GM18508 (cell line): ENCODE measurements around the gene IL4I1.
A peak's percentile ranks its signal among the peaks of the same experiment; 100 is the strongest.

Experiments used
- ATAC-seq: cut with Tn5 transposase; IDR thresholded peaks from one replicate; pipeline ENCODE4 v1.9.1; 2021; ENCODE audit warnings: moderate number of reproducible peaks; ENCODE audit not compliant: insufficient read depth, unreplicated experiment

The IL4I1 gene

DNA sequence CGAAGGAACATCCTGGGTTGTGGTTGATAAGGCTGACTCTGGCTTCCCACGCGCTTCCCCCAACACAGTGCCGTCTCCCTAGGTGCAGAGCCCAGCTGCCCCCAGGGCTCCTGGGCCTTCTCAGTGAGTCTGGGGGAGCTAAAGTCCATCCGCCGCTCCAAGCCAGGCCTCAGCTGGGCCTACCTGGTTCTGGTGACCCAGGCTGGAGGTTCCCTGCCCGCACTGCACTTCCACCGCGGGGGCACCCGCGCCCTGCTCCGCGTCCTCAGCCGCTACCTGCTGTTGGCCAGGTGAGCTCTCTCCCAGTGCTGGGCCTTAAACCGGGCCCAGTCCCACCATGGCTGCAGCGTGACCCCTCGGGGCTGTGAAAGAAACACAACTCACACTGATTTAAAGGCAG is 15.5 kb downstream of the IL4I1 start:
- no peak for ATAC-seq

DNA sequence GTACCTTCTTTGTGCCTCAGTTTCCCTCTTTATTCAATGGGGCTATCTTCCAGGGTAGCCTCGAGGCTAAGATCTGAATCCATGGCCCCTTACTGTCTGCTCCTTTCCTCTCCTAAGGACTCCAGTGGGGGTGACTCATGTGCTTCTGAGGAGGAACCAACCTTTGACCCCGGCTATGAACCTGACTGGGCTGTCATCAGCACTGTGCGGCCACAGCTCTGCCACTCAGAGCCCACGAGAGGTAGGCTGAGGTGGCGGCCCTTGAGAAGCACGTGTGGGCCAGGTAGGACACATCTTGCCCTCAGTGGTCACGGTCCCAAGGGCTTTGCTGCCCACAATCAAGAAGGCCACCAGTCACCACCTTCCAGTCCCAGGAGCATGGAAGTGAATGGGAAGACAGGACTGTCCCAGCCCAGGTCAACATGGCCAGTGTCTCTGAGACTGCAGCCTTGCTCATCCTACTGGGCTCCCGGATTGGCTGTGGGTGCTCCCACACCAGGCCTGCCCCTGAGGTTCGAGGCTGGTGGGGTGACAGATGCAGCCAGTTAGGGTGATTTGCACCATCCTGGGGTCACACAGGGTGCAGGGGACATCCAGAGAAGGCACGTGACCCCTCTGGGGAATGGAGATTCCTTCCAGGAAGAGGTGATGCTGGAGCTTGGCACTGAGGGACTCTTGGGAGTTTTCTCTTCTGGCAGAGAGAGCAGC is 16.4 kb downstream of the IL4I1 start:
- no peak for ATAC-seq

DNA sequence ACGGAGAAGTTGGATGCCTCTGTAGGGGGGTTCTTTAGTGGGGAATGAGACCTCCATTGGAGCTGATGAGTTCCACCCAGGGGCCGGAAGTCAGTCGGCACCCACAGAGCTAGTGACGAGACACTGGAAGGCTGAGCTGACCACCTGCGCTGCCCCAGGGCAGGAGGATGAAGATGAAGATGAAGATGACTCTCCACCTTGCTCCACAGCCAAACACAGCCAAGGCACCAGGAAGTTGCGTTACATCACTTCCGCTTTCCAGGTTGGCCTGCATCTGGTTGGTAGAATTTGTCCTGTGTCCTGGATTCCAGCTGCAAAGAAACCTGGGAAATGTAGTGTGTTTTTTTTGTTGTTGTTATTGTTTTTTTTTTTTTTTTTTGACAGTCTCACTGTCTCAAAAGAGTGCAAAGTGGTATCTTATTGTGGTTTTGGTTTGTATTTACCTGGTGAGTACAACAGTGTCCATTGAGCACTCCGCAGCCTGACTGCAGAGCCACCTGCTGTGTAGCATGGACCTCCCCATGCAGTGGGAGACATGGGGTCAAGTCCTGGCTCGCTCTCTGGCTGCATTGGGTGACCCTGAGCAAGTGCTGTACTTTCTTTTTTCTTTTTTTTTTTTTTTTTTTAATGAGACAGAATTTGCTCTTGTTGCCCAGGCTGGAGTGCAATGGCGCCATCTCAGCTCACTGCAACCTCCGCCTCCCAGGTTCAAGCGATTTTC is 17.3 kb downstream of the IL4I1 start:
- no peak for ATAC-seq

DNA sequence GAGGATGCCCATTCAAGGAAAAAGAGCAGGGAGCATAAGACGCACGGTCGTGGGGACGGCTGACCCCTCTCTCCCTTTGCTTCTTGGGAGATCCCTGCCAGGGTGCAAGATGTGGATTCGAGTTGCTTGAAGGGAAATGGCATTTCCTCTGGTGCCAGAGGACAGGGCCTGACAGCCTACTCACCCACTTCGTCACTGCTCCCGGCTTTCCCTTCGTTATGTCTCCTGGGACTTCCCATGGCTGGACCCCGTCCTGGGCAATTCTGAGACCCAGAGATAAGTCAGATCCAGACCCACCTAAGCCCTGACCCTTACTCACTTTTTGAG is 18.0 kb downstream of the IL4I1 start:
- no peak for ATAC-seq

DNA sequence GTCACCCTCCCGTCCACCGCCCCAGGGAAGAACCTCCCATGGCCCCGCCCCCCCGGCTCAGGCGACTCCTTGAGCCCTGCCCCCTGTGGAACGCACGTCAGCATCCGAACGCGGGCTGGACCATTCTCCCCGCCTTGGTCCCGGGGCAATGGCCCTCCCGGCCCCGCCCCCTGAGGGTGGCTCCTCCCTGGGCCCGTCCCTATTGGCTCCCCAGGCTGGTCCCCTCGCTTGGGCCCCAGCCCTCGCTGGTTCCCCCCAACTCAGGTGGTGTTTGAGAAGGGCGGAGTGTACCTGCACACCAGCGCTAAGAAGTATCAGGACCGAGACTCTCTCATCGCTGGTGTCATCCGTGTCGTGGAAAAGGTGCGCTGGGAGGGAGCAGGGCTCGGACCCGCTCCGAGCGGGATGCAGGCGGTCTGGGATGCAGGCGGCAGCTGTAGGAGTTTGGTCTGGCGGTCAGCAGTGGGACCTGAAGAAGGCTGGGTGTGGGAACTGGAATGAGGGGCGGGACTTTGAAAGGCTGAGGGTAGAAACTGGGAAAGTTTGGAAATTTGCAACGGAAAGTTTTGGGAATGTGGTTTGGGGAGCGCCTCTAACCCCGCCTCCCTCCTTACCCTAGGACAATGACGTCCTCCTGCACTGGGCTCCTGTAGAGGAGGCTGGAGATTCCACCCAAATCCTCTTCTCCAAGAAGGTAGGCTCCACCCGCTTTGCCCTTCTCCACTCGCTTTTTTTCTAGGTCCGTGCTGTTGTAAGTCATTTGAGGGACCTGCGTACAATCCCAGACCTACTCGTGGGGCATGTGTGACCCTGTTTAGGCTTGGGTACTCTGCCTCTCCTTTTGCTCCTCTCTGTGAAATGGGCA is 18.6 kb downstream of the IL4I1 start:
- ATAC-seq: peak; percentile 21

DNA sequence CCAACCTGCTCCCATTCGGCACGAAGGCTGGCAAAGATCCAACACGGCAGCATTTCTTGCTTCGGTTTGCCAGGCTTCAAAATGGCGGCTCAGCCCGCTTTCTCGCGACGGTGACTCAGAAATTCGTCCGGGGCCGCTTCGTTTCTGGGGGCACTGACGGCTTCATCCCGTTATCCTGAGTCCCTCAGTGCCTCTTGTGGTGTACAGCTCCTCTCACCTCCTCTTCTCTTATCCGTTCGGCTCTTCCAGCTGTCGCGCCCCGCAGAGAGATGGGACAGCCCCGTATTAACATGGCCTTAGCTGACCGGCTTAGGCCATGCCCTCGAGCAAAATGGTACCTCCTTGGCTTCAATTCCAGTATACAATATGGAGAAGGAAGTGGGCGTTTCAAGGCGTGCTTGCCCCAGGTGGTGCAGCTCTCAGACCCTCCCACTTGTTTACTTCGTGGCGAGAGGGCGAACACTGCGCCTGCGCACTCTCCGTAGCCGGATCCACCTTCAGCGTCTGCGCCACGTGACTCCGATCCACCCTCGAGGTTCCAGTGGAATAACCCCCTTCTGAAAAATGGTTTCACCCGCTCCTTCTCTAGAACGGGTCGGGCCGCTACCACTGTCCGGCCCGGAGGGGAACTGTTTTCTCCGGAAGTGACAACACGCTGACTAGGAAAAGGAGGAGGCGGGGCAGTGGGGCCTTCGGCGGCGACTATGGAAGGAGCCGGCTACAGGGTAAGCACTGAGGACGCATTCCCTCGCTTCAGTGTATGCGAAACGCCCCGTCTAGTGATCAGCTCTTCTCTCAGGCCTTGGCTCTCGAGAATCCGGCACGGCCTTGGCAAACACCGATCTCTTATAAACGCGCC is 19.4 kb downstream of the IL4I1 start, which contains the start of the genes AKT1S1 and TBC1D17:
AKT1S1 (minus strand) TSS at position 336 of the 859 bp plus-strand sequence. CDS start 4,060 bp downstream, outside the sequence.
TBC1D17 (plus strand) TSS at position 683 of the 859 bp plus-strand sequence; CDS start at position 705, 22 bp downstream.
- peak; percentile 43 for ATAC-seq

DNA sequence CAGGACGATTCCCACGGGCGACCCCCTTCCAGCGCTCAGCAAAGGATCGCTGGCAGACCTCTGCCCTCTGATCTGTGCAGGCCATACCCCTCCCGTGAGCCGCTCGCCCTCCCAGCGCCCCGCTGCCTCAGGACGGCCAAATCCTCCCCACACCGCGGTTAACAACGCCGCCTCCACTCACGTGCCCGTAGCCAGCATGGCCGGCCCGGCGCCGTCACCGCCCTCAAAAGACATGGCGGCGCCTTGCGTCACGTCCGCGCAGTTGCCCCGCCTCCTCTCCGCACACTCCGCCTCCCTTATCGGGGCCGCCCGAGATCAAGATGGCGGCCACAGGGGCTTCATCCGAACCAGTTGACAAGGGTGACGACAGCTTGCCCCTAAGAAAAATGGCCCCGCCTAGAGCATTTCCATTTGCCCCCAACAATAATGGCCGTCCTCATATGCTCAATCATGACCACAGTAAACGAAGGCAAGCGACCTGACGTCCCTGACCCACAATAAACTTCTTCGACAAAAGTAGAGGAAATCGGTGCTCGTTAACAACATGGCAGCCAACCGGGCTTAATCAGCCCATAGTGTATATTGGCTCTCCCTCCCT is 20.2 kb downstream of the IL4I1 start:
- peak; percentile 24 for ATAC-seq

DNA sequence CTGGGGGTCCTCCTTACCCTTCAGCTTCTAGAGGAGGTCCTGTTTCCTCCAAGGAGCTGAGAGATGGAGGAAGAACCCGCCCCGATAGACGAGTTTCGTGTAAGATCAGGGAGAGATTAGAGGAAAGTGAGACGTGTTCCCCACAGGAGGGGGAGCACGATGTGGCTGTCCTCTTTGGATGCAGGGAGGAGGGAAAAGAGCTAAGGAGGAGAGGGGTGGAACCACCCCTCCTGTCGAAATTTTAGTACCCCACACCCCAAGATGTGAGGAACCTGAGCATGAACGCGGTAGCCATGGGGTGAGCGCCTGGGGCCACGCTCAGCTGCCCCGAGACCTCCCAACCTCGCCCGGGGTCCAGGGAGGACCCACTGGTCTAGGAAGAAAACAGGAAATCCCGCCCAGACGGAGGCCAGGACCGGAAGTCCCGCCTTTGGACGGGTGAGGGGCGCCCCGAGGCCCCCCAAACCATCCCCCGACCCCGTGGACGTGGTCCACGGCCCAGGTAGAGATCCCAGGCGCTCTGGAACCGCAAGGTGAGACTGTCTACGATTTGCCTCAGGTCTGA is 20.7 kb downstream of the IL4I1 start:
- no peak for ATAC-seq

DNA sequence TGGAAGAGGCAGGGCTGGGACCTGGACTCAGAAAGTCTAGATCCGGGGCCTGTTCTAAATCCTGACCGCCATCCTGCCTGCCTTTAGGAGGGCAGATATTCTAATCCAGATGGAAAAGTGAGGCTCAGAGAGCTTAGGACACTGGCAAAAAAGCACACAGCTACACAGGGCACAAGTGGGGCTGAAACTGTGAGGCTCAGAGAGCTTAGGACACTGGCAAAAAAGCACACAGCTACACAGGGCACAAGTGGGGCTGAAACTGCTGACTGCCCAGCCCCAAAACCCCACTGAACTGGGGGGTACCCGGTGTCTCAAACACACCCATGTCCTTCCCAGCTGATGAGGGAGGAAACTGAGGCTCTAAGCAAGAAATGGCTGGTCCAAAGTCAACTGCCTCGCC is 21.5 kb downstream of the IL4I1 start:
- ATAC-seq: no peak

DNA sequence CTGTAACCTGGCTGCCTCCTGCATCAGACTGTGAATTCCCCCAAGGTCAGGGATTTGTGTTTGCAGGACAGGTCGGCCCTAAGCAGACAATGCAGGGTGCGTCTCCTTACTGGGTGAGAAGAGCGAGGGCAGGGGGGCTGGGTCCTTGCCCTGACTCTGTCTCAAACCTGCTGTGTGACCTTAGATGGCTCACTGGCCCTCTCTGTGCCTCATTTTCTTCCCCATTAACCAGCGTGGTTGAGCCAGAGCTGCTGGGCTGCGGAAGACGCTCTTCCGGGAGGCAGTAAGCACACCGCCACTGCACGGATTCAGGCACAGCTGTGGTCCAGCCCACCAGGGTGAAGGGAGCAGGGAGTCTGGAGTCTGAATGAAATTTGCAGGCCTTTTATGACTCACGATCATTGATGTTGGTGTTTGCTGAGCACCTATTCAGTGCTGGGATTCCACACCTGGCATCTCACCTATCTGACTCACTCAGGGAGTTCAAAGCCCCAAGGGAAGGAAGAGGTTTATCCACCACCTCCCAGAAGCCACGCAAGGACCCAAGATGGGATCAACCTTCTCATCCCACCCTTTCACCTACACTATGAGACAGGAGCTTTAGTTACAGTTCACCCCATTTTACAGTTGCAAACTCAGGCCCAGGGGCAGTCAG is 22.1 kb downstream of the IL4I1 start:
- ATAC-seq: no peak

DNA sequence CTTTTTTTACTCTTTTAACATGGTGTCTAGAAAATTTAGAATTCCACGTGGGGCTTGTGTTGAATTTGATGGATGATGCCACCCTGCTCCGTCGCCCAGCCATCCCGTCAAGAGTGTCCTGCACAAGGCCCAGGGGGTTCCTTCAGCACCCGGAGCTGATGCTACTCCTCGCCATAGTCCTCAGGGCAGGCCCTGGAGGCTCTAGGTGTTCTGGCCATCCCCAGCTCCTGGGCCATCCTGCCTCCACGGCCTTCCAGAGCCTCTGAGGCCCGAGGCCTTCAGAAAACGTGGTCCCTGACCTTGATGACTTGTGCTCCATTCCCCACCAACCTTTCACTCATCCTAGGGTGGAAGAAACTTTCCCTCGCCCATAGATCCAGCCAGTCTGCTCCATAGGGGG is 22.9 kb downstream of the IL4I1 start:
- no peak for ATAC-seq

DNA sequence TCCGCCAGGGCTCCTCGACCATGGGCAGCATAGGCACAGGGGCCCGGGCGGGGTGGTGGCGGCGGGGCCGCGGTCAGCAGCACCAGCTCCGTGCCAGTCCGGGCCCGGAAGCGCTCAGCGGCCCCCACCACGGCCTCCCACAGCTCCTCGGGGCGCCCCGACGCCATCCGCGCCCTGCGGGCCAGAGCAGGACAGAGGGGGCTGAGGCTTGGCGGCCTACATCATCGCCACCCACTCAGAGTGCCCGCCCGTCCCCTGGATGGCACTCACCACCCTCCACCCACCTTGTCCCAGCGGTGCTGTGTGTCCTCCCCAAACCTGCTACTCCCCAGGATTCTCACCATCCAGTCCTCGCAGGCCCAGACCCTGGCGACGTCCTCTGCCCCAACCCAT is 23.6 kb downstream of the IL4I1 start:
- no peak for ATAC-seq

DNA sequence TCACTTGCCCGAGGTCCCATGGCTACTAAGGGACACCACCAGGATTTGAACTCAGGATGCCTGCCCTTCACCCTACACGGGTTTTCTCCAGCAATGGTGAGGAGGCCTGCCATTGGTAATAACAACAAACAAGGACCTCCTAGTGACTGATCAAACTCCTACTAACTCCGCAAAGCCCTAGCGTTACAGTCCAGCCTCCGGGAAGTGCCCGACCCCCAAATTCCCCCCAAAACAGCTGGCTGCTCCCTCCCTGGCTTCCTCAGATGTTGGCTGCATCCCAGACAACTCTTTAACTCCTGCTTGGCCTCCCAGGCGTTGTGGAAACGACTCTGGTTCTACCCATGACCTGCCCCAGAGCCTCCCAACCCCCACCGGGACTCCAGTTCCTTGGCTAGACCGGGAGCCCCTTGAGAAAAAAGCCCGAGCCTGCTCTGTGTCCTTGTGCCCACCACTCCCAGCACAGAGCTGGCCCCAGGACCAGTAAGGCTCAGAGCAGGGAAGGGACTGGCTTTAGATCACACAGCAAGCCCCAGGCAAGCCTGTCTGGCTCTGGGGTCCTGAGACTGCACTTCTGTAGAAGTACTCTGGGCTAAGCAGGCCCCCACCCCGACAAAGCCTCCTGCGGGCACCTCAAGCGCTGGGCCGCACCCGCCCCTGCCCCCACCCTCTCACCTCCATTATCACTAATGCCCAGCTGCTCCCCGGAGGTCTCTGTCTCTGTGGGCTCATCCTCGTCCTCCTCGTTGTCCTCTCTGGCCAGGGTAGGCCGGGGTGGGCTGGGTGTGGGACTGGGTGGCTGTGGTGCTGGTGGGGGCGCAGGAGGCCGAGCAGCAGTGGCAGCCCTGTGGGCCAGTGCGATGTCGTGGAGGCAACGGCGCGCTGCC is 24.2 kb downstream of the IL4I1 start:
- ATAC-seq: no peak

DNA sequence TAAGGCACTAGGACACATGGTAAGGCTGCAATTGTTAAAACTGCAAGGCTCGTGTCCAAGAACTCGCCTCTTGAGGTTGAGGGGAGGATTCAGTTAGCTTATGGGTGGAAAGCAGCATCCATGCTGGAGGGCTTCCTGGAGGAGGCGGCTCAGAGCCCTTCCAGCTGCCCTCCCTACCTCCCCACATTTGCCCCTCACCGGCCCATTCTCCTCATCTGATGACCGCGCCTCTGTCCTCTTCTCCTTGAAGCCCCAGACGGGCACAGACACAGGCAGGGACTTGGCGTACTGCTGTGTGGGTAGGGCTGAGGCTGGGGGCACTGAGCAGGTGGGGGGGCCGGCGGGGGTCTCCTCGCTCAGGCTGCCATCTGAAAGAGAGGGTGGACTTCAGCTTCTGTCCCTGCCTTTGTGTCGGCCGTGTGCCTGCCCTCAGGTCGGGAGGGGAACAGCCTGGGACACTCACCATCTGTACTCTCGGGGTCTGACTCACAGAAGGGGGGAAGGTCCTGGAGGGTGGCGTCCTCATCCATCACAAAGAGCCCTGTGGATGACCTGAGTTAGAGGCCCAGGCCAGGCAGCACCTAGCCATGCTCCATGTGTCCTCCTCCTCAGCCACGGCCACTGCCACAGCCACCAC is 25.2 kb downstream of the IL4I1 start:
- no peak for ATAC-seq

DNA sequence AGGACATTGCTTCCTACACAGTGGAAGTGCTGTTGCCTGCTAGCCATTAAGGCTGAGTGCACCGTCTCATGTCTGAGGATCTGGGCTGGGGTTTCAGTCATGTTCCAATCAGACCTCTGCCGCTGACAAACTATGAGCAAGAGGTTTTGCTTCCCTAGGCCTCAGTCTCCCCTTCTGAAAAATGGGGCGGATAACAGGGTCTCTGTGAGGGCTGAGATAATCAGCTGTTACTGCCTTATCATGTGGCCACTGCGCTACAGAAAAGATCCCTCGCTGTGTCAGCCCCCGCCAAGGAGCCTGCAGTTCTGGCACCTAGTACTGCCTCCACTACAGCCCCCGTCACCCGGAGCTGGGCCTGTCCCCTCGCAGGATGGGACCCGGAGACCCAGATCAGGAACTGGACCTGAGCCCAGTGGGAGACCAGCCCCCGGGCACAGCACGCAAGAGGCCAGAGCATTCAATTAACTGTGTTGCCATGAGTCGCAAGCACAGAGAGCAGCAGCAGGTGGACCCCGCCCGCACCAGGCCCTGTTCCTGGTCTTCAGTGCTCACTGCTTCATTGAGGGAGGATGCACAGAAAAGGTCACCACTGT is 26.3 kb downstream of the IL4I1 start:
- no peak for ATAC-seq

DNA sequence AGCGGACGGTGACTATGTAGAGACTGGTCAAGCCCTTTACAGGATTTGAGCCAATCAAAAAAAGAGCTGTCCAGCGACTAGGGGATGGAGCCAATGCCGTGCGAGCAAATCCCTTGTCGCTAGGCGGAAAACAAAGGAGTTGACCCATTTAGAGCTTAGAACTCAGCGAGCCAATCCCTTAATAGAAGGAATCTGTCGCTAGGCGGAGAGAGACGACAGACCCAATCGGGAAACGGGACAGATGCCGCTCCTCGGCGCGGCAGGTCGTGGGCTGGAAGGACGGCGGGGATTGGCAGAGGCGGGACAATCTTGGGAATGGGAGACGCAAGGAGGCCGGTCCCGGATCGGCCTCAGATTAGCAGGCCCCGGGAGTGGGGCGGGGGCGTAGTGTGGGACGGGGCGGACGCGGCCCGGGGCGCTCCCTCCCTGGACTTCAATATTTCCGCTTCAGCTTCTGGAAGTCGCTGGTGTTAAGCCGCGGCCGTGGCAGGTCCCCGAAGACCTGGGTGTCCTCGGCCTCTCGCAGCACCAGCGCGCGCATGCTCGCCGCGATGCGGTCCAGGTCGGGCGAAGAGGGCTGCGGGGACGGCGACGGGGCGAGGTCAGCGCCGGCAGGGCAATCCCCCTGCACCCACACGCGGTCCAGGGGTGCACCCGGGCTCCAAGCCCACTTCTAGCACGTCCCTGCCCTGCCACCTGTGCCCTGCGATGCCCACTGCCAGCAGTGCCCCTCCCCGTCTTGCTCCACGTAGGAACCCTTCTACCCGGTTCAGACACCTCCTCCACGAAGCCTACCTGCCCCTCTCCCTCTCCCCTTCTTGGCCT is 27.0 kb downstream of the IL4I1 start:
- ATAC-seq: peak; percentile 55
